ENCODE measurements around the gene FPGS.
A peak's percentile ranks its signal among the peaks of the same experiment; 100 is the strongest.

The FPGS gene

DNA sequence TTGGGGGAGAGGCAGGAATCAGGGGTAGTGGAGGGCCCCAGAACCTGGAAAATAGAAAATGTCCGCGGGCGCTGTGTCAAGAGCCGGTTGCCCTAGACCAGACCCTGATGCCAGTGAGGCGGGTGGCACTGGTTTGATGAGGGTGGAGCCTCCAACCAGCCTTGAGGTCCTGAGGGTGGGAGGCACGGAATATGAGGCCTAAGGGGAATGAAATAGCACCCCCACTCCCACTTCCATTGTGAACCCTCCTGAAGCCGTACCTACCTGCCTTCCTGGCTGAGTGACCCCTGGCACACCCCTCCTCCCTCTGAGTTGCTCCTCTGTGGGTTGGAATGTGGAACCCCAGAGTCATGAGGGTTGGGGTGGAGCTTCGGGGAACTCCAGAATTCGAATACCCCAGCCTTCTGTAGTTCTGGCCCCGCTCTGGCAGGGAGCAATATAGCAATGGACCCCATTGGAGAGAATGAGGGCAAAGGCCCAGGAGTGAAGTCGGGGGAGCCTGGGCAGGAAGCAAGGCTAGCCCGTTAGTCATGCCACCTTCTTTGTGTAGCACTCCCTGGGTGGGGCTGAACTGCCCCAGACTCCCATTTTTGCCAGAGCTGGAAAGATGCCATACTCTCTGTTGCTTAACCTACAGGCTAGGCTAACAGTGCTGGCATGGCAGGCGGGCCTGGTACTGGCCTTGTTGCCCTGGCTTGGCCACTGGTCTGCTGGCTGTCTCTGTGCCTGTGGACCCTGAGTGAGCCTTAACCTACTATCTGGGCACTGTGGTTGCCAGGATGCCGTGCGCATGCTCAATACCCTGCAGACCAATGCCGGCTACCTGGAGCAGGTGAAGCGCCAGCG is 1.0 kb downstream of the FPGS start:
- DNase-seq: no peak
- Histone ChIP-seq H3K36me3 (peaks cover 47% of the 10 kb centered on the region), H3K27me3 (ENCODE audit: insufficient read depth, low read depth, severe bottlenecking) (no peaks in the 10 kb centered on the region), H3K9me3 (ENCODE audit: severe bottlenecking) (no peaks in the 10 kb centered on the region), H3K4me3 (ENCODE audit: low read depth, low read length) (peak overlapping the region; percentile 94), H3K27ac (peak overlapping the region; percentile 98)
- TF ChIP-seq, protein P1, sequence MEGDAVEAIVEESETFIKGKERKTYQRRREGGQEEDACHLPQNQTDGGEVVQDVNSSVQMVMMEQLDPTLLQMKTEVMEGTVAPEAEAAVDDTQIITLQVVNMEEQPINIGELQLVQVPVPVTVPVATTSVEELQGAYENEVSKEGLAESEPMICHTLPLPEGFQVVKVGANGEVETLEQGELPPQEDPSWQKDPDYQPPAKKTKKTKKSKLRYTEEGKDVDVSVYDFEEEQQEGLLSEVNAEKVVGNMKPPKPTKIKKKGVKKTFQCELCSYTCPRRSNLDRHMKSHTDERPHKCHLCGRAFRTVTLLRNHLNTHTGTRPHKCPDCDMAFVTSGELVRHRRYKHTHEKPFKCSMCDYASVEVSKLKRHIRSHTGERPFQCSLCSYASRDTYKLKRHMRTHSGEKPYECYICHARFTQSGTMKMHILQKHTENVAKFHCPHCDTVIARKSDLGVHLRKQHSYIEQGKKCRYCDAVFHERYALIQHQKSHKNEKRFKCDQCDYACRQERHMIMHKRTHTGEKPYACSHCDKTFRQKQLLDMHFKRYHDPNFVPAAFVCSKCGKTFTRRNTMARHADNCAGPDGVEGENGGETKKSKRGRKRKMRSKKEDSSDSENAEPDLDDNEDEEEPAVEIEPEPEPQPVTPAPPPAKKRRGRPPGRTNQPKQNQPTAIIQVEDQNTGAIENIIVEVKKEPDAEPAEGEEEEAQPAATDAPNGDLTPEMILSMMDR (IDR thresholded peaks at IDR 0.05; ENCODE audit: low read depth, low read length): no peak

- peak; percentile 86 for DNase-seq
- Histone ChIP-seq H3K27ac (no peak overlapping the region), H3K9me3 (ENCODE audit: severe bottlenecking) (no peaks in the 10 kb centered on the region), H3K36me3 (peaks cover 63% of the 10 kb centered on the region), H3K4me3 (ENCODE audit: low read depth, low read length) (no peak overlapping the region), H3K27me3 (ENCODE audit: insufficient read depth, low read depth, severe bottlenecking) (no peaks in the 10 kb centered on the region)
- TF ChIP-seq, protein P1 (IDR thresholded peaks at IDR 0.05; ENCODE audit: low read depth, low read length): peak; percentile 87
Measured at GRCh38 chr9:127805620-127806019, 2.9 kb downstream of the FPGS start.

DNA sequence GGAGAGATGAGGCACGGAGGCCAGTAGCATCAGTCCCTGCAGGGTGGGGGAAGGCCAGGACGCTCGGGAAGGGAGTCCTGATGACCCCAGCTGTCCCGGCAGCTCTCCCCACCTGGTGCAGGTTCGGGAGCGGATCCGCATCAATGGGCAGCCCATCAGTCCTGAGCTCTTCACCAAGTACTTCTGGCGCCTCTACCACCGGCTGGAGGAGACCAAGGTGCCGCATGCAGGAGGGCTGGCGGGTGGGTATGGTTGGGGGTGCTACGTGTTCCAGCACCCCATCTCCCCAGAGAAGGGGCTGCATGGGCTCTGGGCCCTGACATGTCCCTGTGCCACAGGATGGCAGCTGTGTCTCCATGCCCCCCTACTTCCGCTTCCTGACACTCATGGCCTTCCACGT is 4.2 kb downstream of the FPGS start:
- no peak for DNase-seq
- Histone ChIP-seq H3K36me3 (peaks cover 75% of the 10 kb centered on the region), H3K27ac (no peak overlapping the region)

DNA sequence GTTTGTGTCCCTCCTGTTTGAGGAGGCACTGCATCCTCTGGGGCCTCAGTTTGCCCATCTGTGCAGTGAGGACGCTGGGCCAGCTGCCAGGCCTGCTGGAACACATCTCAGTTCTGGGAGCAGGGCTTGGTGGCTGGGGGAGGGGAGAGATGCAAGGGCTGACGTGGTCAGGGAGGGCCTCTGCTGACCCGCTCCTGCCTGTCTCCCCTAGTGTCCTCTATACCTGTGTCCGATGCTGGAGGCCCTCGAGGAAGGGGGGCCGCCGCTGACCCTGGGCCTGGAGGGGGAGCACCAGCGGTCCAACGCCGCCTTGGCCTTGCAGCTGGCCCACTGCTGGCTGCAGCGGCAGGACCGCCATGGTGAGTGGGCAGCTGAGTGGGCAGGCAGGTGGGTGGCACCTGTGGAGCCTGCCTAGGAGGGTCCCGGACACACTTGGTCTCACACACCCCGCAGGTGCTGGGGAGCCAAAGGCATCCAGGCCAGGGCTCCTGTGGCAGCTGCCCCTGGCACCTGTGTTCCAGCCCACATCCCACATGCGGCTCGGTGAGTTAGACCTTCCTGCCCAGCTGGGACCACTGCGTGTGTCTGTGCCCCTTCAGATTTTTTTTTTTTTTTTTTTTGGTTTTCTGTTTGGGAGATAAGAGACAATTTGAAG is 5.8 kb downstream of the FPGS start:
- TF ChIP-seq, protein P1 (IDR thresholded peaks at IDR 0.05; ENCODE audit: low read depth, low read length): no peak
- Histone ChIP-seq H3K4me3 (ENCODE audit: low read depth, low read length) (no peak overlapping the region), H3K9me3 (ENCODE audit: severe bottlenecking) (no peaks in the 10 kb centered on the region), H3K27me3 (ENCODE audit: insufficient read depth, low read depth, severe bottlenecking) (no peaks in the 10 kb centered on the region), H3K36me3 (peaks cover 91% of the 10 kb centered on the region), H3K27ac (no peak overlapping the region)
- DNase-seq: no peak

More for the DNA sequence above, 4.2 kb downstream of the FPGS start:
- TF ChIP-seq, protein P1 (IDR thresholded peaks at IDR 0.05; ENCODE audit: low read depth, low read length): no peak
- Histone ChIP-seq H3K9me3 (ENCODE audit: severe bottlenecking) (no peaks in the 10 kb centered on the region), H3K27me3 (ENCODE audit: insufficient read depth, low read depth, severe bottlenecking) (no peaks in the 10 kb centered on the region), H3K4me3 (ENCODE audit: low read depth, low read length) (no peak overlapping the region)

DNA sequence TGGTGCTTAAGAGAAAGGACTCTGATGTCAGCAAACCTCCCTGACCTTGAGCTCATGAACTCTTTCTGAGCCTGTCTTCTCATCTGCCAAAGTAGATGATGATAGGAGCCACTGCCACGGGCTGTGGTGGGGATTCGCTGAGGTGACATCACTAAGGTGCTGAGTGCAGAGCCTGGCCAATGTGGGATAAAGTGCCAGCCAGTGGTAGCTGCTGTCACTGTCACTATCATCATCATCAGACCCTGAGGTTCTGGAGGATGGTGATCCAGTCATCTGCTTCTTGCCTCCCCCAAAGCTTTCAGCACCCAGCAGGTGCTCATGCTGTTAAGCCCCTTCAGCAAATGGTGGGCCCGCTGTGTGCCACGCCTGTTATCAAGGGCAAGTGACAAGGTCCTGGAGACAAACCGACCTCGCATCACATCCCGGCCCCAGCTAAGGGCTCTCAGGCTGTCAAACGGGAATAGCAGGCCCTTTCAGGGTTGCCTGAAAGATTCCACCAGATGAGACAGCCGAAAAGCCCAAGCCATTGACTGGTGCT is 6.4 kb downstream of the FPGS start:
- TF ChIP-seq, protein P1 (IDR thresholded peaks at IDR 0.05; ENCODE audit: low read depth, low read length): no peak
- Histone ChIP-seq H3K9me3 (ENCODE audit: severe bottlenecking) (no peaks in the 10 kb centered on the region), H3K27ac (no peak overlapping the region), H3K27me3 (ENCODE audit: insufficient read depth, low read depth, severe bottlenecking) (no peaks in the 10 kb centered on the region), H3K36me3 (peaks cover 96% of the 10 kb centered on the region), H3K4me3 (ENCODE audit: low read depth, low read length) (no peak overlapping the region)
- DNase-seq: no peak

Measured in WERI-Rb-1 (cell line).